Prostate gland (tissue), 2 donors: ENCODE results near the gene LRRC1. TPM values are rescaled to one million over a fixed set of nuclear protein-coding genes. Genes with fewer than 3 reads are reported as not detected.

Experiments used
- DNase-seq: peaks from one replicate; pipeline ENCODE4 v3.0.0-alpha.2; 2019; ENCODE audit warnings: low spot score
- H3K27ac ChIP-seq, 2 donors: fragments of 200-600 bp; sonication (generic); 2 replicates each; pipeline ENCODE4 v1.5.1; 2017 to 2019
- H3K27me3 ChIP-seq: fragments of 200-600 bp; sonication (generic); replicated peaks from 2 replicates; pipeline ENCODE4 v1.5.1; 2019; ENCODE audit not compliant: insufficient read depth
- H3K36me3 ChIP-seq, 2 donors: fragments of 200-600 bp; sonication (generic); 1 replicate in 1 of 2; 2 replicates in 1 of 2; pipeline versions ENCODE4 v1.5.1 to v1.8.1; 2017 to 2019
- H3K4me1 ChIP-seq: fragments of 200-600 bp; sonication (generic); replicated peaks from 2 replicates; pipeline ENCODE4 v1.5.1; 2019
- H3K4me3 ChIP-seq, 2 donors: fragments of 200-600 bp; sonication (generic); 2 replicates each; pipeline ENCODE4 v1.5.1; 2017 to 2019
- H3K9me3 ChIP-seq: fragments of 200-600 bp; sonication (generic); 2 replicates; pipeline ENCODE4 v1.5.1; 2017
- CTCF ChIP-seq, 4 experiments: fragments of 200-600 bp in 2 of 4; fragments of 450-650 bp in 2 of 4; sonication (generic) in 2 of 4; IDR thresholded peaks; 1 replicate in 3 of 4; 2 replicates in 1 of 4; pipeline ENCODE4 v1.5.1; 2016 to 2019; ENCODE audit warnings: antibody characterized with exemption in 4 of 4, mild to moderate bottlenecking in 2 of 4, moderate library complexity in 2 of 4
- POLR2A ChIP-seq: fragments of 450-650 bp; IDR thresholded peaks from one replicate; pipeline ENCODE4 v1.6.1; 2016; ENCODE audit warnings: antibody characterized with exemption, mild to moderate bottlenecking
- POLR2AphosphoS5 ChIP-seq: sonication (generic); formaldehyde crosslinking; IDR thresholded peaks from one replicate; pipeline ENCODE4 v1.6.1; 2017; ENCODE audit warnings: antibody characterized with exemption
- WGBS: methylation state at CpG from one replicate; pipeline ENCODE4 v1.1.5; 2018; 5-methylcytosine and 5-hydroxymethylcytosine counted together
- intact Hi-C: fragments of 100-400 bp; cut with DNase I; formaldehyde crosslinking; loops from one replicate; pipeline ENCODE4 v1.14.2; 2022
- total RNA-seq, 2 donors: library from RNA; depleted of rRNA; stranded (reverse); fragments of >200 nt; gene quantifications; one replicate each; pipeline ENCODE4 v1.1.0, GENCODE V29; 2016

LRRC1 gene
- total RNA-seq, 2 donors from 2014 or later: 25.0 to 25.6 TPM

GRCh38 chr6:53790886-53791285 lies 3.9 kb upstream of the LRRC1 start:
- Histone ChIP-seq H3K36me3 (no peaks in the 10 kb centered on the region), H3K4me1 (no peaks in the 10 kb centered on the region), H3K27me3 (no peaks in the 10 kb centered on the region), H3K9me3 (no peaks in the 10 kb centered on the region), H3K4me3 (no peak overlapping the region), H3K27ac (no peak overlapping the region)
- WGBS: 80% methylated on average over 2 of the region's 2 CpGs
- DNase-seq: no peak
- no peak for TF ChIP-seq POLR2AphosphoS5
- no peak for TF ChIP-seq POLR2A
- no peak for TF ChIP-seq CTCF (IDR thresholded peaks at IDR 0.05)
- intact Hi-C loops: loop anchor here (10.0 kb wide), 1 partner anchor 246 kb away; the partner anchor contains the start of gene GCLC

GRCh38 chr6:53792016-53792415 lies 2.8 kb upstream of the LRRC1 start:
- H3K9me3 ChIP-seq: no peaks in the 10 kb centered on the region
- intact Hi-C loops: loop anchor here (10.0 kb wide), 1 partner anchor 247 kb away; the partner anchor contains the start of gene GCLC
- H3K4me1 ChIP-seq: no peaks in the 10 kb centered on the region
- no peaks in the 10 kb centered on the region for H3K36me3 ChIP-seq
- H3K27me3 ChIP-seq: no peaks in the 10 kb centered on the region
- no peak overlapping the region for H3K27ac ChIP-seq
- DNase-seq: no peak
- no peak overlapping the region for H3K4me3 ChIP-seq
- WGBS: 59% methylated on average over 2 of the region's 2 CpGs
- TF ChIP-seq POLR2A (no peak), POLR2AphosphoS5 (no peak), CTCF (IDR thresholded peaks at IDR 0.05) (no peak)

GRCh38 chr6:53792973-53793317 lies 1.9 kb upstream of the LRRC1 start:
- no peak for DNase-seq
- intact Hi-C loops: loop anchor here (10.0 kb wide), 1 partner anchor 248 kb away; the partner anchor contains the start of gene GCLC
- peak overlapping the region; percentile 81 to 83 for H3K27ac ChIP-seq
- TF ChIP-seq POLR2AphosphoS5 (no peak), POLR2A (no peak), CTCF (IDR thresholded peaks at IDR 0.05) (no peak)
- H3K9me3 ChIP-seq: no peaks in the 10 kb centered on the region
- no peaks in the 10 kb centered on the region for H3K27me3 ChIP-seq
- H3K4me3 ChIP-seq: peak overlapping the region; percentile 73 to 78
- H3K4me1 ChIP-seq: no peaks in the 10 kb centered on the region
- WGBS: 20% methylated on average over 3 of the region's 3 CpGs
- no peaks in the 10 kb centered on the region for H3K36me3 ChIP-seq

- TF ChIP-seq POLR2AphosphoS5 (peak; percentile 56), CTCF (IDR thresholded peaks at IDR 0.05) (peak in 2 of 4 experiments; percentile 15 to 19), POLR2A (peak; percentile 47)
- intact Hi-C loops: loop anchor here (1.0 to 10.0 kb wide), 2 partner anchors 163 to 249 kb away; partner anchors contain the start of gene GCLC
- H3K9me3 ChIP-seq: no peaks in the 10 kb centered on the region
- H3K27me3 ChIP-seq: no peaks in the 10 kb centered on the region
- peak; percentile 81 for DNase-seq
- peak overlapping the region; percentile 81 to 83 for H3K27ac ChIP-seq
- no peaks in the 10 kb centered on the region for H3K4me1 ChIP-seq
- H3K4me3 ChIP-seq: peak overlapping the region; percentile 73 to 78
- H3K36me3 ChIP-seq: no peaks in the 10 kb centered on the region
- WGBS: 1% methylated on average over 25 of the region's 25 CpGs
Measured at GRCh38 chr6:53793318-53794136, 1.3 kb upstream of the LRRC1 start.
